PC-9 (cell line): ENCODE measurements around the gene SDK1. TPM values are rescaled to one million over a fixed set of nuclear protein-coding genes. Genes with fewer than 3 reads are reported as not detected.

Source experiments
- BruUV-seq: library from RNA; stranded (reverse); fragments of 400-500 nt; replicated peaks from 2 replicates; lab custom pipeline; 2021; lab: Mats Ljungman, UMichigan
- CTCF ChIA-PET: fragments of 300-600 bp; sonication (Branson Sonifier 250); formaldehyde crosslinking; loops from one replicate; lab custom pipeline; 2022; ENCODE audit warnings: antibody characterized with exemption; lab: Charles Lee
- POLR2A ChIA-PET: fragments of 300-600 bp; sonication (Branson Sonifier 250); formaldehyde crosslinking; loops from one replicate; lab custom pipeline; 2022; ENCODE audit warnings: antibody characterized with exemption; ENCODE audit not compliant: unreplicated experiment; lab: Charles Lee
- DNase-seq, 2 experiments: peaks; one replicate each; pipeline versions ENCODE4 v3.0.0 to v3.0.0-alpha.2; 2015 to 2022; ENCODE audit warnings: mixed read lengths in 1 of 2
- H2AFZ ChIP-seq: fragments of 200-600 bp; sonication (generic); 2 replicates; pipeline ENCODE4 v1.8.1; 2017; ENCODE audit warnings: antibody characterized with exemption
- H3F3A ChIP-seq: fragments of 200-600 bp; sonication (generic); 2 replicates; pipeline ENCODE4 v1.8.1; 2017; ENCODE audit warnings: antibody characterized with exemption, mild to moderate bottlenecking, low read depth; ENCODE audit not compliant: insufficient read depth
- H3K27ac ChIP-seq: fragments of 200-600 bp; sonication (generic); 2 replicates; pipeline ENCODE4 v1.6.1; 2016; ENCODE audit warnings: mixed run types
- H3K27me3 ChIP-seq: fragments of 200-600 bp; sonication (generic); 2 replicates; pipeline ENCODE4 v1.6.1; 2016; ENCODE audit warnings: low read depth, mixed run types; ENCODE audit not compliant: insufficient read depth
- H3K36me3 ChIP-seq: fragments of 200-600 bp; sonication (generic); 2 replicates; pipeline ENCODE4 v1.6.1; 2016; ENCODE audit warnings: low read depth, mixed run types
- H3K4me1 ChIP-seq: fragments of 200-600 bp; sonication (generic); replicated peaks from 2 replicates; pipeline ENCODE4 v1.6.1; 2016; ENCODE audit warnings: mixed run types; ENCODE audit not compliant: insufficient read depth
- H3K4me2 ChIP-seq: fragments of 200-600 bp; sonication (generic); 2 replicates; pipeline ENCODE4 v1.6.1; 2017; ENCODE audit warnings: mixed run types
- H3K4me3 ChIP-seq: fragments of 200-600 bp; sonication (generic); 2 replicates; pipeline ENCODE4 v1.6.1; 2016; ENCODE audit warnings: mixed run types
- H3K79me2 ChIP-seq: fragments of 200-600 bp; sonication (generic); 2 replicates; pipeline ENCODE4 v1.6.1; 2017; ENCODE audit warnings: low read depth, mixed run types
- H3K9me2 ChIP-seq: fragments of 200-600 bp; sonication (generic); 2 replicates; pipeline ENCODE4 v1.8.1; 2017; ENCODE audit warnings: mild to moderate bottlenecking; ENCODE audit not compliant: insufficient read depth
- H3K9me3 ChIP-seq: fragments of 200-600 bp; sonication (generic); 2 replicates; pipeline ENCODE4 v1.8.1; 2016; ENCODE audit warnings: low read depth; ENCODE audit not compliant: insufficient read depth
- H4K20me1 ChIP-seq: fragments of 200-600 bp; sonication (generic); 2 replicates; pipeline ENCODE4 v1.8.1; 2017; ENCODE audit not compliant: insufficient read depth
- CTCF ChIP-seq: fragments of 200-600 bp; sonication (generic); conservative IDR thresholded peaks from 2 replicates; pipeline ENCODE4 v1.6.1; 2017; ENCODE audit warnings: mixed run types, antibody characterized with exemption, mild to moderate bottlenecking, moderate library complexity
- EZH2 ChIP-seq: fragments of 200-600 bp; sonication (generic); IDR thresholded peaks from 2 replicates; pipeline ENCODE4 v1.8.0; 2017; ENCODE audit warnings: antibody characterized with exemption, low read depth
- intact Hi-C: fragments of 100-400 bp; cut with micrococcal nuclease; formaldehyde crosslinking; loops from one replicate; pipeline ENCODE4 v1.10.0; 2022; ENCODE audit not compliant: unreplicated experiment
- total RNA-seq: library from RNA; stranded (reverse); gene quantifications from 2 replicates; pipeline ENCODE4 v1.2.3, GENCODE V29; 2021

Gene SDK1
- total RNA-seq, 1 experiment from 2014 or later: not detected

- ChIA-PET POLR2A (no interaction called here), CTCF (no interaction called here)
- Histone ChIP-seq H3K4me3 (no peak overlapping the region), H2AFZ (no peak overlapping the region), H3K4me1 (no peaks in the 10 kb centered on the region), H3F3A (no peaks in the 10 kb centered on the region), H3K36me3 (no peaks in the 10 kb centered on the region), H3K79me2 (no peaks in the 10 kb centered on the region), H3K27me3 (peaks cover 66% of the 10 kb centered on the region), H3K9me3 (no peaks in the 10 kb centered on the region), H3K4me2 (no peak overlapping the region), H4K20me1 (no peaks in the 10 kb centered on the region; the same call in 1 of the 2 replicates), H3K9me2 (no peaks in the 10 kb centered on the region), H3K27ac (no peak overlapping the region)
- peak in 1 of 2 experiments; percentile 26 for DNase-seq
- intact Hi-C loops: no loop called here
- TF ChIP-seq EZH2 (no peak), CTCF (no peak)
- BruUV-seq: no TSS peak
These were observed 494.1 kb downstream of the SDK1 start for GRCh38 chr7:3795141-3795540.

GRCh38 chr7:3795781-3796180 lies 494.7 kb downstream of the SDK1 start:
- Histone ChIP-seq H4K20me1 (no peaks in the 10 kb centered on the region; the same call in 1 of the 2 replicates), H3K36me3 (no peaks in the 10 kb centered on the region), H3K27me3 (peaks cover 60% of the 10 kb centered on the region), H2AFZ (no peak overlapping the region), H3K79me2 (no peaks in the 10 kb centered on the region), H3F3A (no peaks in the 10 kb centered on the region), H3K4me3 (no peak overlapping the region), H3K27ac (no peak overlapping the region), H3K9me2 (no peaks in the 10 kb centered on the region), H3K4me2 (no peak overlapping the region), H3K4me1 (no peaks in the 10 kb centered on the region), H3K9me3 (no peaks in the 10 kb centered on the region)
- intact Hi-C loops: no loop called here
- TF ChIP-seq EZH2: no peak
- TF ChIP-seq CTCF: no peak
- POLR2A ChIA-PET: no interaction called here
- no peak for DNase-seq
- CTCF ChIA-PET: no interaction called here
- BruUV-seq: no TSS peak

DNA sequence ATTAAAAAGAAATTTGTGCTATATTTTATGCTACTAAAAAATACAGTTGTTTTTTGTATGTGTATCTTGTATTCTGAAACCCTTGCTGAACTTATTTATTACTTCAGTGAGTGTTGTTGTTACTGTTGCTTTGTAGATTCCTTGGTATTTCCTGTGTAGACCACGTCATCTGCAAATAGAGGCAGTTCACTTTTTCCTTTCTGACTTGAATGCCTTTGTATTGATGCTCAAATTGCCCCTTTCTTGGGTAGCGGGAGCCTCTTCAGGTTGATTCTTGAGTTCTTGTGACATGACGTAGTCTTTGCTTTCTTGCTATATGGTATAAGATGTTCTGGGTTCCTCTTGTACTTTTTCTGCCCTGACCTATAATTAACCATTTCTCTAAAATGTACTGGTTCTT lies 504.1 kb downstream of the SDK1 start:
- no peaks in the 10 kb centered on the region; the same call in 1 of the 2 replicates for H3K9me3 ChIP-seq
- no peak overlapping the region for H2AFZ ChIP-seq
- H3K27me3 ChIP-seq: peaks cover 60% of the 10 kb centered on the region
- intact Hi-C loops: no loop called here
- no peaks in the 10 kb centered on the region for H4K20me1 ChIP-seq
- no peaks in the 10 kb centered on the region for H3K79me2 ChIP-seq
- no TSS peak for BruUV-seq
- TF ChIP-seq EZH2: no peak
- no peak for TF ChIP-seq CTCF
- H3K4me3 ChIP-seq: no peak overlapping the region
- no peak overlapping the region for H3K4me2 ChIP-seq
- H3K4me1 ChIP-seq: no peaks in the 10 kb centered on the region
- POLR2A ChIA-PET: no interaction called here
- H3K36me3 ChIP-seq: no peaks in the 10 kb centered on the region
- DNase-seq: no peak
- H3F3A ChIP-seq: no peaks in the 10 kb centered on the region
- CTCF ChIA-PET: no interaction called here
- peaks cover 2% of the 10 kb centered on the region; the same call in 1 of the 2 replicates for H3K9me2 ChIP-seq
- H3K27ac ChIP-seq: no peak overlapping the region
